ENCODE data around the gene ASXL2.

GRCh38 chr2:25701801-25702200, 176.5 kb downstream of the ASXL2 start:
- TF ChIP-seq CTCF (IDR thresholded peaks at IDR 0.05): no peak
- no peak for TF ChIP-seq POLR2A (IDR thresholded peaks at IDR 0.05)

All from body of pancreas (tissue), 4 donors.